Activated CD4-positive, alpha-beta T cell treated with anti-CD3 and anti-CD28 coated beads, Interleukin-2, amount 50 U/mL, for 48 hours (primary cell): ENCODE measurements around the gene GPR137C.
"Not testable (repeated sequence)": the region's sequence is repeated elsewhere in the genome, so short reads cannot be mapped to it uniquely, and the experiment has no call there.

Experiments used
- DNase-seq, 2 experiments: peaks; one replicate each; pipeline ENCODE4 v3.0.0-alpha.2; 2020

Gene GPR137C

GRCh38 chr14:52552063-52552988, at the start of gene GPR137C, which contains the start of gene TXNDC16:
Gene GPR137C, plus strand, starts transcription at chr14:52552836. Its CDS starts 312 bp downstream, at chr14:52553148.
Gene TXNDC16, minus strand, starts transcription at chr14:52552505. Its CDS starts 8,948 bp downstream, at chr14:52543557.
- DNase-seq: peak; percentile 99 to 100

GRCh38 chr14:52513249-52513648, 39.4 kb upstream of the GPR137C start:
- no peak for DNase-seq

- DNase-seq: no peak
Measured at GRCh38 chr14:52514046-52514811, 38.4 kb upstream of the GPR137C start.

GRCh38 chr14:52522033-52522432, 30.6 kb upstream of the GPR137C start:
- no peak for DNase-seq

- no peak for DNase-seq
Measured at GRCh38 chr14:52522581-52523345, 29.9 kb upstream of the GPR137C start.

- no peak for DNase-seq
Measured at GRCh38 chr14:52527052-52527451, 25.6 kb upstream of the GPR137C start.

GRCh38 chr14:52531481-52531880, 21.2 kb upstream of the GPR137C start:
- no peak for DNase-seq

GRCh38 chr14:52536269-52536668, 16.4 kb upstream of the GPR137C start:
- no peak for DNase-seq

GRCh38 chr14:52538623-52539022, 14.0 kb upstream of the GPR137C start:
- DNase-seq: no peak

GRCh38 chr14:52545584-52546317, 6.9 kb upstream of the GPR137C start:
- no peak for DNase-seq

GRCh38 chr14:52546318-52546670, 6.3 kb upstream of the GPR137C start:
- DNase-seq: no peak

- DNase-seq: no peak
Measured at GRCh38 chr14:52547027-52547426, 5.6 kb upstream of the GPR137C start.

GRCh38 chr14:52547526-52547925, 5.1 kb upstream of the GPR137C start:
- no peak for DNase-seq

GRCh38 chr14:52550661-52551060, 2.0 kb upstream of the GPR137C start:
- no peak for DNase-seq

GRCh38 chr14:52551205-52551604, 1.4 kb upstream of the GPR137C start:
- no peak for DNase-seq

GRCh38 chr14:52551696-52552062, 957 bp upstream of the GPR137C start:
- DNase-seq: no peak

- DNase-seq: peak; percentile 33 to 35
Measured at GRCh38 chr14:52553002-52553670, 500 bp downstream of the GPR137C start.

GRCh38 chr14:52553671-52554575, 1.3 kb downstream of the GPR137C start:
- DNase-seq: peak; percentile 79 to 81

GRCh38 chr14:52558688-52559087, 6.1 kb downstream of the GPR137C start:
- no peak for DNase-seq

- DNase-seq: no peak
Measured at GRCh38 chr14:52563120-52563519, 10.5 kb downstream of the GPR137C start.

- DNase-seq: not testable (repeated sequence)
Measured at GRCh38 chr14:52568454-52568853, 15.8 kb downstream of the GPR137C start.
